ENCODE results near the gene ESR2. TPM values are rescaled to one million over a fixed set of nuclear protein-coding genes. Genes with fewer than 3 reads are reported as not detected.

Gene ESR2
- total RNA-seq, 1 donor from 2014 or later, result 2.2 TPM

GRCh38 chr14:64109819-64110554 is 184.2 kb downstream of the ESR2 start:
- TF ChIP-seq POLR2AphosphoS5 (IDR thresholded peaks at IDR 0.05; ENCODE audit: insufficient read depth in 1 of 2, low read depth in 1 of 2), result no peak
- TF ChIP-seq POLR2A (IDR thresholded peaks at IDR 0.05), result no peak
- no peak for TF ChIP-seq CTCF (IDR thresholded peaks at IDR 0.05)
- intact Hi-C loops (cut with DNase I), result no loop called here
- H3K27ac ChIP-seq, result no peak overlapping the region

GRCh38 chr14:64107438-64107837 is 186.7 kb downstream of the ESR2 start:
- Histone ChIP-seq H3K4me1 (no peaks in the 10 kb centered on the region), H3K27ac (no peak overlapping the region), H3K4me3 (no peak overlapping the region), H3K36me3 (peaks cover 0 to 18% of the 10 kb centered on the region in 2 donors), H3K27me3 (no peaks in the 10 kb centered on the region), H3K9me3 (no peaks in the 10 kb centered on the region)
- intact Hi-C loops (cut with DNase I), result no loop called here
- no peak for DNase-seq (ENCODE audit: extremely low spot score in 2 of 2)
- TF ChIP-seq POLR2A (IDR thresholded peaks at IDR 0.05), result no peak
- no peak for TF ChIP-seq POLR2AphosphoS5 (IDR thresholded peaks at IDR 0.05; ENCODE audit: insufficient read depth in 1 of 2, low read depth in 1 of 2)
- TF ChIP-seq CTCF (IDR thresholded peaks at IDR 0.05), result no peak

More at GRCh38 chr14:64109819-64110554, 184.2 kb downstream of the ESR2 start:
- Histone ChIP-seq H3K27me3 (no peaks in the 10 kb centered on the region), H3K9me3 (no peaks in the 10 kb centered on the region), H3K36me3 (peaks cover 0 to 23% of the 10 kb centered on the region in 2 donors), H3K4me3 (no peak overlapping the region), H3K4me1 (no peaks in the 10 kb centered on the region)
- DNase-seq (ENCODE audit: extremely low spot score in 2 of 2), result no peak

- Histone ChIP-seq H3K27ac (no peak overlapping the region), H3K36me3 (peaks cover 0 to 9% of the 10 kb centered on the region in 2 donors), H3K9me3 (no peaks in the 10 kb centered on the region), H3K4me3 (no peak overlapping the region), H3K27me3 (no peaks in the 10 kb centered on the region), H3K4me1 (no peaks in the 10 kb centered on the region)
- DNase-seq (ENCODE audit: extremely low spot score in 2 of 2), result no peak
- intact Hi-C loops (cut with DNase I), result no loop called here
- TF ChIP-seq CTCF (IDR thresholded peaks at IDR 0.05), result no peak
- no peak for TF ChIP-seq POLR2AphosphoS5 (IDR thresholded peaks at IDR 0.05; ENCODE audit: insufficient read depth in 1 of 2, low read depth in 1 of 2)
- no peak for TF ChIP-seq POLR2A (IDR thresholded peaks at IDR 0.05)
These were observed 196.1 kb downstream of the ESR2 start for GRCh38 chr14:64098120-64098519.

GRCh38 chr14:64095620-64096019 is 198.6 kb downstream of the ESR2 start:
- Histone ChIP-seq H3K27ac (no peak overlapping the region), H3K4me1 (no peaks in the 10 kb centered on the region), H3K27me3 (no peaks in the 10 kb centered on the region), H3K4me3 (no peak overlapping the region), H3K36me3 (peaks cover 0 to 9% of the 10 kb centered on the region in 2 donors), H3K9me3 (no peaks in the 10 kb centered on the region)
- TF ChIP-seq CTCF (IDR thresholded peaks at IDR 0.05), result no peak
- TF ChIP-seq POLR2AphosphoS5 (IDR thresholded peaks at IDR 0.05; ENCODE audit: insufficient read depth in 1 of 2, low read depth in 1 of 2), result no peak
- TF ChIP-seq POLR2A (IDR thresholded peaks at IDR 0.05), result no peak
- intact Hi-C loops (cut with DNase I), result no loop called here
- no peak for DNase-seq (ENCODE audit: extremely low spot score in 2 of 2)

- TF ChIP-seq CTCF (IDR thresholded peaks at IDR 0.05) (no peak), POLR2AphosphoS5 (IDR thresholded peaks at IDR 0.05; ENCODE audit: insufficient read depth in 1 of 2, low read depth in 1 of 2) (peak in 1 of 2 donors; percentile 15)
- intact Hi-C loops (cut with DNase I), result no loop called here
- no peak overlapping the region for H3K4me3 ChIP-seq
- H3K27ac ChIP-seq, result no peak overlapping the region
- H3K9me3 ChIP-seq, result no peaks in the 10 kb centered on the region
- peaks cover 0 to 16% of the 10 kb centered on the region in 2 donors for H3K36me3 ChIP-seq
- no peak for DNase-seq (ENCODE audit: extremely low spot score in 2 of 2)
- no peaks in the 10 kb centered on the region for H3K27me3 ChIP-seq
- H3K4me1 ChIP-seq, result no peaks in the 10 kb centered on the region
These were observed 201.2 kb downstream of the ESR2 start for GRCh38 chr14:64092940-64093339.
